ENCODE data around the gene PNPLA7. TPM values are rescaled to one million over a fixed set of nuclear protein-coding genes. Genes with fewer than 3 reads are reported as not detected.

Gene PNPLA7
- total and polyA plus RNA-seq, 2 of the 4 experiments (the other 2 are of a cell fraction): under 0.01 to 0.89 TPM

- no peaks in the 10 kb centered on the region for H3K9me1 ChIP-seq (ENCODE audit: insufficient read depth, low read length)
- no peak for DNase-seq
- no peak overlapping the region for H2AK5ac ChIP-seq (ENCODE audit: low read depth, low read length)
- no peak overlapping the region for H3K18ac ChIP-seq (ENCODE audit: low read depth, low read length)
- 91% methylated on average over 37 of the region's 45 CpGs; no CpG with 5 or more reads in 1 of the 2 experiments for WGBS, 2 experiments (ENCODE audit: extremely low coverage in 2 of 2, insufficient read length in 1 of 2)
- no peak overlapping the region for H3K27ac ChIP-seq (ENCODE audit: insufficient read depth, low read length)
- peaks cover 2% of the 10 kb centered on the region; the same call in 1 of the 2 replicates for H3K27me3 ChIP-seq (ENCODE audit: control insufficient read depth, insufficient read depth, low read length)
- no peak overlapping the region for H3K14ac ChIP-seq (replicated peaks; ENCODE audit: low read depth, low read length)
- no peak overlapping the region for H2BK120ac ChIP-seq (ENCODE audit: low read depth, low read length)
- ChIA-PET POLR2A (ENCODE audit: unreplicated experiment) (no interaction called here), CTCF (interaction anchor here (0.6 kb wide), 1 partner anchor 129 kb away, joined by 4 read pairs; no protein-coding TSS in a partner anchor)
- no peak for TF ChIP-seq RFX5 (IDR thresholded peaks at IDR 0.05; ENCODE audit: low read depth, low read length)
- H3K56ac ChIP-seq (ENCODE audit: extremely low read depth, insufficient read depth, low read length): no peak overlapping the region
- no peak overlapping the region for H3K4me2 ChIP-seq (ENCODE audit: low read depth, low read length)
- H3K36me3 ChIP-seq (ENCODE audit: control insufficient read depth, insufficient read depth, low read length): no peaks in the 10 kb centered on the region
- dilution Hi-C loops (cut with HindIII; ENCODE audit: low sequenced_read_pairs, unreplicated experiment) (no loop called here), intact Hi-C loops (cut with micrococcal nuclease) (no loop called here), in situ Hi-C loops (cut with MboI; ENCODE audit: low sequenced_read_pairs) (no loop called here)
- H4K20me1 ChIP-seq (ENCODE audit: insufficient read depth, low read length): no peaks in the 10 kb centered on the region
- no peaks in the 10 kb centered on the region for H3K79me1 ChIP-seq (ENCODE audit: low read depth in 1 of 2, low read length in 2 of 2)
- no peaks in the 10 kb centered on the region for H3K4me1 ChIP-seq (ENCODE audit: control insufficient read depth, insufficient read depth, low read length)
- no peak overlapping the region for H3K4me3 ChIP-seq (ENCODE audit: insufficient read depth, low read depth, low read length)
- peak overlapping the region; percentile 28 for H2AK9ac ChIP-seq (replicated peaks; ENCODE audit: low read depth, low read length, poor library complexity)
- no TSS peak for BruUV-seq (replicated peaks)
- H2BK20ac ChIP-seq (ENCODE audit: low read depth, low read length): no peak overlapping the region
- H2BK5ac ChIP-seq (ENCODE audit: low read depth, low read length, poor library complexity, severe bottlenecking): no peak overlapping the region
- no peak overlapping the region for H4K91ac ChIP-seq (ENCODE audit: insufficient read depth, low read depth, low read length)
- H3K4ac ChIP-seq (ENCODE audit: low read depth, low read length): no peak overlapping the region
- no peak overlapping the region for H4K5ac ChIP-seq (ENCODE audit: low read depth, low read length)
- H4K8ac ChIP-seq (ENCODE audit: low read depth in 2 of 2, low read length in 2 of 2): no peak overlapping the region
- no peak overlapping the region for H2AFZ ChIP-seq (replicated peaks; ENCODE audit: low read length, poor library complexity)
- ATAC-seq (ENCODE audit: low read depth): no peak
- no peak overlapping the region for H3K9ac ChIP-seq (ENCODE audit: low read depth, low read length)
- H3K9me3 ChIP-seq (ENCODE audit: control insufficient read depth, insufficient read depth, low read length): no peaks in the 10 kb centered on the region
- no peak overlapping the region for H3K23ac ChIP-seq (ENCODE audit: low read depth, low read length)
- H2BK15ac ChIP-seq (ENCODE audit: low read depth, low read length): no peak overlapping the region
These were observed 49.4 kb downstream of the PNPLA7 start for GRCh38 chr9:137500666-137501397.

Data from IMR-90 (cell line).